Esophagus squamous epithelium (tissue), 5 donors: ENCODE results near the gene ZDHHC8. TPM values are rescaled to one million over a fixed set of nuclear protein-coding genes. Genes with fewer than 3 reads are reported as not detected.

Source experiments
- DNase-seq: peaks from one replicate; lab custom pipeline; 2025; lab: John Stamatoyannopoulos, UW
- H3K27ac ChIP-seq, 4 donors: fragments of 200-600 bp; sonication (generic); one replicate each; pipeline ENCODE4 v1.5.1; 2016 to 2019; ENCODE audit warnings: mild to moderate bottlenecking in 1 of 4
- H3K27me3 ChIP-seq, 4 donors: fragments of 200-600 bp; sonication (generic); 1 replicate in 3 of 4; 2 replicates in 1 of 4; pipeline versions ENCODE4 v1.5.1 to v1.6.0; 2017 to 2021; ENCODE audit warnings: antibody characterized with exemption in 1 of 4
- H3K36me3 ChIP-seq, 3 donors: fragments of 200-600 bp; sonication (generic); one replicate each; pipeline ENCODE4 v1.5.1; 2016 to 2019
- H3K4me1 ChIP-seq, 3 donors: fragments of 200-600 bp; sonication (generic); one replicate each; pipeline ENCODE4 v1.5.1; 2017 to 2019
- H3K4me3 ChIP-seq, 4 donors: fragments of 200-600 bp; sonication (generic); 1 replicate in 3 of 4; 2 replicates in 1 of 4; pipeline ENCODE4 v1.5.1; 2016 to 2019; ENCODE audit warnings: mild to moderate bottlenecking in 2 of 4, moderate library complexity in 1 of 4
- H3K9me3 ChIP-seq, 3 donors: fragments of 200-600 bp; sonication (generic); one replicate each; pipeline ENCODE4 v1.5.1; 2016 to 2019
- CTCF ChIP-seq, 6 experiments: fragments of 450-650 bp in 4 of 6; fragments of 200-600 bp in 2 of 6; sonication (generic) in 2 of 6; IDR thresholded peaks; one replicate each; pipeline ENCODE4 v1.5.1; 2016 to 2019; ENCODE audit warnings: antibody characterized with exemption in 6 of 6, mild to moderate bottlenecking in 4 of 6, moderate library complexity in 4 of 6
- POLR2A ChIP-seq, 4 donors: fragments of 450-650 bp; IDR thresholded peaks; one replicate each; pipeline ENCODE4 v1.6.1; 2017; ENCODE audit warnings: antibody characterized with exemption in 4 of 4, mild to moderate bottlenecking in 4 of 4, moderate library complexity in 3 of 4
- WGBS, 2 donors: methylation state at CpG; one replicate each; pipeline ENCODE4 v1.1.5; 2018; 5-methylcytosine and 5-hydroxymethylcytosine counted together
- intact Hi-C: fragments of 100-400 bp; cut with DNase I; formaldehyde crosslinking; loops from one replicate; pipeline ENCODE4 v1.15.0; 2022
- total RNA-seq, 4 donors: library from RNA; depleted of rRNA; stranded (reverse); fragments of >200 nt; gene quantifications; one replicate each; pipeline ENCODE4 v1.1.0, GENCODE V29; 2016
- donor health status: DM: yes; HTN: yes; CAD: no.

Gene ZDHHC8
- total RNA-seq, 4 donors from 2014 or later, result 14.7 to 22.9 (median 18.6) TPM

- intact Hi-C loops, result no loop called here
- no peaks in the 10 kb centered on the region for H3K27me3 ChIP-seq
- H3K9me3 ChIP-seq, result no peaks in the 10 kb centered on the region
- TF ChIP-seq CTCF (IDR thresholded peaks at IDR 0.05) (no peak), POLR2A (IDR thresholded peaks at IDR 0.05) (no peak)
- H3K36me3 ChIP-seq, result peaks cover 0 to 70% (median 4%) of the 10 kb centered on the region in 3 donors
- WGBS, 2 donors, result 80 to 83% methylated on average over 1 to 7 of the region's 22 CpGs
- H3K4me3 ChIP-seq, result no peak overlapping the region
- peaks cover 16 to 31% (median 18%) of the 10 kb centered on the region in 3 donors for H3K4me1 ChIP-seq
- no peak for DNase-seq
- H3K27ac ChIP-seq, result no peak overlapping the region
These were observed 9.8 kb downstream of the ZDHHC8 start for GRCh38 chr22:20141186-20142077.

- intact Hi-C loops, result no loop called here
- H3K36me3 ChIP-seq, result peaks cover 0 to 70% (median 4%) of the 10 kb centered on the region in 3 donors
- H3K4me3 ChIP-seq, result no peak overlapping the region
- peaks cover 3 to 16% (median 4%) of the 10 kb centered on the region in 3 donors for H3K4me1 ChIP-seq
- no peak overlapping the region for H3K27ac ChIP-seq
- TF ChIP-seq POLR2A (IDR thresholded peaks at IDR 0.05), result no peak
- no peak for TF ChIP-seq CTCF (IDR thresholded peaks at IDR 0.05)
- H3K9me3 ChIP-seq, result no peaks in the 10 kb centered on the region
- DNase-seq, result no peak
- H3K27me3 ChIP-seq, result no peaks in the 10 kb centered on the region
- 84 to 93% methylated on average over 6 to 18 of the region's 65 CpGs for WGBS, 2 donors
These were observed 11.4 kb downstream of the ZDHHC8 start for GRCh38 chr22:20142711-20143621.

GRCh38 chr22:20143883-20144665 lies 12.5 kb downstream of the ZDHHC8 start:
- Histone ChIP-seq H3K9me3 (no peaks in the 10 kb centered on the region), H3K27ac (no peak overlapping the region), H3K36me3 (peaks cover 0 to 68% (median 4%) of the 10 kb centered on the region in 3 donors), H3K4me1 (peaks cover 0 to 8% (median 0%) of the 10 kb centered on the region in 3 donors), H3K4me3 (no peak overlapping the region), H3K27me3 (no peaks in the 10 kb centered on the region)
- DNase-seq, result no peak
- intact Hi-C loops, result no loop called here
- 40 to 73% methylated on average over 2 to 7 of the region's 19 CpGs for WGBS, 2 donors
- TF ChIP-seq CTCF (IDR thresholded peaks at IDR 0.05), result no peak
- no peak for TF ChIP-seq POLR2A (IDR thresholded peaks at IDR 0.05)

GRCh38 chr22:20145206-20145831 lies 13.7 kb downstream of the ZDHHC8 start:
- H3K27ac ChIP-seq, result no peak overlapping the region
- TF ChIP-seq CTCF (IDR thresholded peaks at IDR 0.05) (no peak), POLR2A (IDR thresholded peaks at IDR 0.05) (no peak)
- peaks cover 0 to 8% (median 0%) of the 10 kb centered on the region in 3 donors for H3K4me1 ChIP-seq
- no peaks in the 10 kb centered on the region for H3K9me3 ChIP-seq
- H3K27me3 ChIP-seq, result no peaks in the 10 kb centered on the region
- peaks cover 0 to 55% (median 3%) of the 10 kb centered on the region in 3 donors for H3K36me3 ChIP-seq
- WGBS, 2 donors, result 91% methylated on average over 3 of the region's 22 CpGs; no CpG with 5 or more reads in 1 of the 2 donors
- H3K4me3 ChIP-seq, result no peak overlapping the region
- intact Hi-C loops, result no loop called here
- no peak for DNase-seq
